Stimulated activated CD8-positive, alpha-beta memory T cell treated with anti-CD3 and anti-CD28 coated beads, Interleukin-12 subunit alpha, Interleukin-12 subunit beta, amount 100 ng/mL, for 24 hours (primary cell): ENCODE data around the gene CD151.

Source experiments
- DNase-seq: peaks from one replicate; pipeline ENCODE4 v3.0.0-alpha.2; 2020; ENCODE audit errors: extremely low read depth

The CD151 gene

DNA sequence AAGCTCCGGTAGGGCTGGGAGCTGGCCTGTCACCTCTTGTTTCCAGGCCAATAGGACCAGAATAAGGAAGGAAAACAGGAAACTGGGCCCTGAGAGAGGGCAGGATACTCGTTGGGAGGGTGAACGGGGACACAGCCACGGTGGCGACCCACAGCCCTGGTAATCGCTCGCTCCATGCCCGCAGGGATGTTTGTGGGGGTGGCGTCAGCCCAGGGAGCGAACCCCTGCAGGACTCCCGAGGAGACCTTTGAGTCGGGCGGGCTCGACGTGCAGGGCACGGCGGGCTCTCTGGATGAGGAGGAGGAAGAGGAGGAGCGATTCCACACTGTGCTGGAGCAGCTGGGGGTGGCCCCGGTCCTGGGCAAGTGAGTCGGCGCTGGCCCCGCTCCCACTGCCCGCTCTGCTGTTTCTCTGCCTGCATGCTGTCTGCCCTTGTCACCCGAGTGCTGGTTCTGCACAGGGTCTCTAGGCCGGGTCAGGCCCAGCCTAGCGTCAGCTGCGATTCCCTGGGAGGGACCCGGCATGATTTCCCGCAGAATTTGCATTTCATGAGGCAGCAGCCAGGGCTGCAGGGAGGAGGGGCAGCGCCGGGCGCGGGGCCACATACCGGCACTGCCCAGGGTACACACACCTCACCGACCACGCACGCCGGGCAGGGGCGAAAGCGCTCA is 3.4 kb upstream of the CD151 start:
- DNase-seq: no peak

GRCh38 chr11:829847-830294 is 2.9 kb upstream of the CD151 start:
- DNase-seq: no peak

DNA sequence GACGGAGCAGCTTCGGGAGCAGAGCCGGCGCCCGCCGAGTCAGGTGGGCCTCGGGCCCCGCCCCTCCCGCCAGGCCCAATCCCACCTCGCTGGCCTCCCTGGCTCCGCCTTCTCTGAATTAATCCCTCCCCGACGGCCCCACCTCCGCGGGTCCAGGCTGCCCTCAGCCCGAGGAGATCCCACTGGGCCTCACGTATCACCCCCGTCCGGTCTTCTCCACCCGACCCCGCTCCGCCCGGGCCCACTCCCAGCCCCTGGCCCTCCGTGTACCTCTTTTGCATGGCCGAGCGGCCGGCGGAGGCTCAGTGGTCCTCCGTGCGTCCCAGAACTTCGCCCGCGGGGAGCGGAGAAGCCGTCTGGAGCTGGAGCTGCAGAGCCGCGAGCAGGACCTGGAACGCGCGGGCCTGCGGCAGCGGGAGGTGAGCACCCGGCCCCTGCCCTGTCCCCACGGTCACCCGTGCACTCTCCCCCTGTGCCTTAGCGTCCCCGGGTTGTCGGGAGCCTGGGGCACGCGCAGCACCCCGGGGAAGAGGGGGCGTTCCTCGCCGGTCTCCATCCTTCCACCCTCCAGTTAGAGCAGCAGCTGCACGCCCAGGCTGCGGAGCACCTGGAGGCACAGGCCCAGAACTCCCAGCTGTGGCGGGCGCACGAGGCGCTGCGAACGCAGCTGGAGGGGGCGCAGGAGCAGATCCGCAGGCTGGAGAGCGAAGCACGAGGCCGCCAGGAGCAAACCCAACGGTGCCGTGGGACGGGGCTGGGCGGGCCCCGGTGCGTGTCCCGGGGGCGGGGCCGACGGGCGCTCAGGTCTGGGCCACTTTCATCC is 2.2 kb upstream of the CD151 start:
- DNase-seq: no peak

DNA sequence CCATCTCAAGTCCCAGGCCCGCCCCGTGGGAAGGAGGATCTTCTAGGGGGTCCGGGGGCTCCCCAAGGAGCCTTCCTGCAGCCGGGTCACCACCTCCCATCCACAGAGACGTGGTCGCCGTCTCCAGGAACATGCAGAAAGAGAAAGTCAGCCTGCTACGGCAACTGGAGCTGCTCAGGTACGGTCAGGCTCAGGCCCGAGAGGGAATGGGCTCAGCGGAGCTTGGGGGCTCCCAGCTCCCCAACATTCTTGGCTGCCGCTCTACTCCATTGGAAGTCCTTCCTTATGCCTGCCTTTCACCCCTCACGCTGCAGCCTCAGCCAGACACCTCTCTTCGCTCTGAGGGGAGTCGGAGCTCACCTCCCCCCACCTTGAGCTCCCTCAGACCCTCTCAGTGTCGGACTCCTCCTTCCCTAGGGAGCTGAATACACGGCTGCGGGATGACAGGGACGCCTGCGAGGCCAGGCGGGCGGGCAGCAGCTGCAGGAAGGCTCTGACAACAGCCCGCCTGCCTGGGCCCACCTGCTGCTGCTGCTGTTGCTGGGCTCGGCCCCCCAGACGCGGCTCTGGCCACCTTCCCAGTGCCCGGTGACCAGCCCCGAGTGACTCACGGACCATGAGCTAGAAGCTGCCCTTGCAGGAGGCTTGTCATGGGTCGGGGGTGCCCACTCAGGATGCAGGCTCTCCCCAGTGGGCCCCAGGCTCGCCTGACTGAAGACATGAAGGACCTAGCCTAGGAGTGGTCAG is 1.5 kb upstream of the CD151 start:
- DNase-seq: no peak

DNA sequence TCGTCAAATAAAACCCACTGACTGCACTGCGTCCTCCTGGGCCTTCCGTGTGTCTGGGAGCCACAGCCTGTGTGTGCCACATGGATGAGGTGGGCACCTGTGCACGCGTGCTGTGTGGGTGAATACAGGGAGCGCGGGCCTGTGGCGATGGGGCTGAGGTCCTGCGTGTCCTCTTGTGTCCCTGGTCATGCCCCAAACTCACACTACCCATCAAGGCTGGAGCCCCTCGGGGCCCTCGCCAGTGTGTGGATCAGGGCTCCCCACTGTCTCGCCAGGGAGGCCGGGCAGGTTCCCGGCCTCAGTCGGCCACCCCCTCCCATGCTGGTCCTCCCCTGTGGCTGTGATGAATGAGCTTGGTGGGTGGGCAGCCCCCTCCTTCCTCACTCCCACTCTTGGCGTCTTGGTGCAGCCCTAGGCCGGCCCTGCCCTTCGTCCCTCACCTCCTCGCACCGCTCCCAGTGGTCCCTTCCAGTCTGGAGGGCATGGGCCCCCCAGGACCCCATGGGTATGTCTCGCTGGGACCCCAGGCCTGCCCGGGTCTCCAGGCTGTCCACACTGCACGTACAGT is 707 bp upstream of the CD151 start:
- DNase-seq: no peak

DNA sequence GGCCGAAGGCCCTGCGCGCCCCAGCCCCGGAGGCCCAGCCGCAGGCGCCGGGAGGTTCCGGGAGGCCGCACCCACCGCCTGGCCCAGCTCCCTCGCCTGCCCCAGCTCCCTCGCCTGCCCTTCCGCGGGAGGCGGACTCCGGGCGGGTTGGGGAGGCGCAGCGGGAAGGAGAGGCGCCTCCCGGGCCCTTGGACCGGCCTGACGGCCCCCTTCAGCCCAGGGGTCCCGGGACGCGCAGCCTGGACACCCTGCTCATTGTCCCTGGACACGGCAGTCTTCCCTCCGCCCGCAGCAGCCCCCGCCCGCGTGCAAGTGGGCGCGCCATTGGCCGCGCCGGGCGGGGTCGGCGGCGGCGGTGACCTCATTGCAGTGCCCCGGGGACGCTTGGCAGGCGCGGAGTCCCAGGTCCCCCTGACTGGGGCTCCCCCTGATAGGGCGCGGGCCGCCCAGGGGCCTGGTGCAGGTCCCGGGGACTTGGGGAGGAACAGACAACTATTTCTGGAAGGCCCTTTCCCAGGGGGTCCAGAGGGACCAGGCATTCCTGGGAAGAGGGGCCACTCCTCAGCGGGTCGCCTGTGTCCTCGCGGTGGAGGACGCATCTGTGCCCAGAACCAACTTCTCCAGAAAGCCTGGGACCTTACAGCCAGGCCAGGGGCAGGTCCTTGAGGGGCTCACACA is 501 bp downstream of the CD151 start:
- no peak for DNase-seq

DNA sequence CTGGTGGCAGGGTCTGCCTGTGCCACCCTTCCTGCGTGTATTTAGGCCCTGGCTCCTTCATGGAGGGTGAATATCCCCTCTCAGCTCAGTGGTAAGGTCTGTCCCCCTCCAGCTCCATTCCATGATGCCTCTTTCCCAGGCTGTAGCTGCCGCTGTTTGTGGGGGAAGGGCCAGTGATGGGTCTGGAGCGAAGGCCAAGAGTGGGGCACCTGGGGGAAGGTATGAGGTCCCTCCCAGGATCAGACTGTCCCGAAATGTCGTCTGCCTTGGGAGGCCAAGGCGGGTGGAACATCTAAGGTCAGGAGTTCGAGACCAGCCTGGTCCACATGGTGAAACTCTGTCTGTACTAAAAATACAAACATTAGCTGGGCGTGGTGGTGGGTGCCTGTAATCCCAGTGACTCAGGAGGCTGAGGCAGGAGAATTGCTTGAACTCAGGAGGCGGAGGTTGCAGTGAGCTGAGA is 1.1 kb downstream of the CD151 start:
- DNase-seq: no peak

DNA sequence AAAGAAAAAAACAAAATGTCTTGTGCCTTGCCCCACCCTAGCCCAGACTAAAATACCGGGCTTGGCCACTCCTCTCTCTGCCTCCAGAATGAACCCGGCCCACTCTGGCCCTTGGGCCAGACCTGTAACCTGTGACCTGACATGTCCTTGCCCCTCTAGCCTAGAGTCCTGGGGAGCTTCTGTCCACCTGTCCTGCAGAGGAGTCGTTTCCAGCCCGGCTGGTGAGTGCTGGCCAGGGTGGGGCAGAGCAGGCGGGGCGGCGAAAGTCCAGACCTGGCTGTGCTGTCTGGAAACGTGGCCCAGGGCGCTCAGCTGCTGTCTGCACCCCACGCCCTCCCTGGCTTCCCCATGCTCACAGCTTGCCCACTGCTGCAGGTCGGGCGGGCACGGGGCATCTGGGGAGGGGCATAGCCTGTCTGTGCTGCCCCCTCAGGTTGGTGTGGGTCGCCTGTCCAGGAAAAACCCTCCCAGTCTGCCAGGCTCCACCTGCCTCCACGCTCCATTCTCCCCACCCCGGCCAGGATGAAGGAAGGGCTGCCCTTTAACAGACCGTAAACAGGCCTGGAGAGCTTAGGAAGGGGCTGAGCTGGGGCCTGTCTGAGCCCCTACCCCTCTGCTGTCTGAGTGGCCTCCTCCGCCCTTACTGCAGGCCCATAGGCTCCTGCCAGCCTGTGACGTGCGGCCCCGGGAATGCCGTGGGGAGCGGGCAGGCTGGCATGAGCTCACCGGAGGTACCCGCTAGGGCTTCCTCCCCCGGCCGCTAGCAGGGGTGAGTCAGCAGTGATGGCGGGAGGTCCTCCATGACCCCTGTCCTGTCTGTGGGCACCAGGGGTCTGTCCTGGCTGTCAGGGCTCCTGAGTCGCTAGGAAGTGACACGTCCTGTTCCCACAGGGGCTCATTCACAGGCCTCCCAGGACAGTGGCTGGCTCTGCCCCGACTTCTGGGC is 1.9 kb downstream of the CD151 start:
- DNase-seq: no peak

DNA sequence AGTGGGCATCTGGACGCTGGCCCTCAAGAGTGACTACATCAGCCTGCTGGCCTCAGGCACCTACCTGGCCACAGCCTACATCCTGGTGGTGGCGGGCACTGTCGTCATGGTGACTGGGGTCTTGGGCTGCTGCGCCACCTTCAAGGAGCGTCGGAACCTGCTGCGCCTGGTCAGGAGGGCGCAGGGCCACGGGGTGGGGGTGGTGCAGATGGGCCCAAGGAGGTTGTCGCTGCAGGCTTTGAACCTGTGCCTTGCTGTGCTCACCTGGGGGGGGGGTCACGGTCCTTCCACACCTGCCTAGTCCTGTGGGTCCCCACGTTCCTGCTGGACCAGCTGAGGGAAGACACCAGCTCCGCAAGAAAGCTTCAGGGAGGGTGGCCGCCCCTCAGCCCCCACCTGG is 3.5 kb downstream of the CD151 start:
- no peak for DNase-seq

DNA sequence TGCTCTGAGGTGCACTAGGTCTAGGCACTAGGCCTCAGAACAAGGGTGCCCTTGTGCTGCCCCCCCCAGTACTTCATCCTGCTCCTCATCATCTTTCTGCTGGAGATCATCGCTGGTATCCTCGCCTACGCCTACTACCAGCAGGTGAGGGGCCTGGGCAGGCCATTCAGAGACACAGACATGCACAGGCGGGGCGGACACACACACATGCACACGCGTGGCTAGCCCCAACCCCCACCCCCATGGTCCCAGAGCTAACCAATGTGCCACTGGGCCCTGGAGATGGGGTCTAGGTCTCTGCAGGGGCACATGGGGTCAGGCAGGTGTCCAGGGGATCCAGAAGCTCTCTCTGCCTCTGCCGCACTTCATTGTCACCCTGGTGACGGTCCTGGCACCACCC is 3.9 kb downstream of the CD151 start:
- DNase-seq: no peak

DNA sequence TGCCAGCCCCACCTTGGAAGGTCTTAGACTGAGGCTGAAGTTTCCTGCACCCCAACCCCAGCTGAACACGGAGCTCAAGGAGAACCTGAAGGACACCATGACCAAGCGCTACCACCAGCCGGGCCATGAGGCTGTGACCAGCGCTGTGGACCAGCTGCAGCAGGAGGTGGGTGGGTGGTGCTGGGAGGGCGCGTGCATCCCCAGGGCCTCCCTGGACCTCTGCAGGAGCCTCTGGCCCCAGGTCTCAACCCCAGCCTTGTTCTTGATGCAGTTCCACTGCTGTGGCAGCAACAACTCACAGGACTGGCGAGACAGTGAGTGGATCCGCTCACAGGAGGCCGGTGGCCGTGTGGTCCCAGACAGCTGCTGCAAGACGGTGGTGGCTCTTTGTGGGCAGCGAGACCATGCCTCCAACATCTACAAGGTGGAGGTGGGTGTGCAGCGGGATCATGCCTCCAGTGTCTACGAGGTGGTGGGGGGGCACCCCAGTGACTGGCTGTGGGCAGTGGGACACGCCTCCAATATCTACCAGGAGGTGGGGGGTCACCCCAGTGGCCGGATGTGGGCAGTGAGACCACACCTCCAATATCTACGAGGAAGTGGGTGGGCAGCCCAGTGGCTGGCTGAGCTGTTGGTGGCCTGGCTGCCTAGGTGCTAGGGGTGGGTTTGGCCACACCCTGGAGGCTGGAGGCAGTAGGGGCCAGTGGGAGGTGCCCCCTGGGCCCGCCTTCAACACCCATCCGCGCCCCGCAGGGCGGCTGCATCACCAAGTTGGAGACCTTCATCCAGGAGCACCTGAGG is 4.6 kb downstream of the CD151 start:
- no peak for DNase-seq

DNA sequence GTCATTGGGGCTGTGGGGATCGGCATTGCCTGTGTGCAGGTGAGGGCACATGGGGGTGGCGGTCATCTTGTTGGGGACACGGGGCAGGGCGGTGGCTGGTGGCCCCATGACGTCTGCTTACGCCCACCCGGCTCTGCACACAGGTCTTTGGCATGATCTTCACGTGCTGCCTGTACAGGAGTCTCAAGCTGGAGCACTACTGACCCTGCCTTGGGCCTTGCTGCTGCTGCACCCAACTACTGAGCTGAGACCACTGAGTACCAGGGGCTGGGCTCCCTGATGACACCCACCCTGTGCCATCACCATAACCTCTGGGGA is 5.2 kb downstream of the CD151 start:
- DNase-seq: no peak

DNA sequence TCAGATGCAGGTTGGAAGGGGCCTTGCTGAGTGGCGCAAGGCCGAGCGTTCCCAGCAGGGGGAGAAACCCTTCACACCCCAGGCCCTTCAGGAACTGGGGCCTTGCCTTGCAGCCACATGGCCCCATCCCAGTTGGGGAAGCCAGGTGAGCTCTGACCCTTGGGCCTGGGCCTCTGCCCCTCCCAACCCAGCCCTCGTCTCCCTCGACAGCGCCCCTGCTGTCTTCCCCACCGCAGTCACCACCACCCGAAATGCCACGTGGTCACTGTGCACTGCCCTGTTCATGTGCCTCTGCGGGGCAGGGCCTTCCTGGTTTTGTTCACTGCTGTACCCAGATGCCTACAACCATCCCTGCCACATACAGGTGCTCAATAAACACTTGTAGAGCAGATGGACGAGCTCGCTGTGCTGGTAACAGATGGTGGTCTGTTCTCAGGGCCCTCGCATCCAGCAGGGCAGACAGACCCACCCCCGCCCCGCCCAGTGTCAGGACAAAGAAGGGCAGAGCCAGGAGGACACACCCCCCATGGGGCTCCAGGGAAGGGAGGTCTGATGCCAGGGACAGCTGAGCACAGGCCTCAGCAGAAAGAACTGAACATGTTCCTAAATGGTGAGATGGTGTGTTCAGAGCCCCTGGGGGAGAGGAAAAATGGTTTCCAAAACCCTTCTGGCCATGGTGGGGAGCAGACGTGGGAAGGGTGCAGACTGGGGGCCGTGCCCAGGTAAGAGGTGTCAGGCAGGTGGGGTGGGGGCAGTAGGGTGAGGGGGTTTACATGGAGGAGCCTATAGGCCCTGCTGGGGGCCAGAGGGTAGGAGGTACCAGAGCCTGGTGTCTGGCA is 5.9 kb downstream of the CD151 start:
- DNase-seq: no peak

DNA sequence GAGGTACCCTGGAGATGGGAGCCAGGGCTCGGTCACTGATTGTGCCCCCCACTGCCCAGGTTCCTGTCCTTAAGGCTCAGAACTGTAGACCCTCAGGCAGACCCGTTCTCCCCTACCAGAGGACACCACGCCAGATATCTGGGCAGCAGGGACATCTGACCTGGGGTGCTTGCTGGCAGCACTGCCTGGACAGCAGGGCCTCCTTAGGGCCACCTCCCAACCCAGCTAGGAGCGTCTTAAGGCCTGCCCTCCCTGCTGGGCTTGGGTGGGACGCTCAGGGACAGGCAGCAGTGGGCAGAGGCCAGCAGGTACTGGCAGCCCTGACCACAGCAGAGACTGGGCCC is 6.5 kb downstream of the CD151 start:
- DNase-seq: no peak

DNA sequence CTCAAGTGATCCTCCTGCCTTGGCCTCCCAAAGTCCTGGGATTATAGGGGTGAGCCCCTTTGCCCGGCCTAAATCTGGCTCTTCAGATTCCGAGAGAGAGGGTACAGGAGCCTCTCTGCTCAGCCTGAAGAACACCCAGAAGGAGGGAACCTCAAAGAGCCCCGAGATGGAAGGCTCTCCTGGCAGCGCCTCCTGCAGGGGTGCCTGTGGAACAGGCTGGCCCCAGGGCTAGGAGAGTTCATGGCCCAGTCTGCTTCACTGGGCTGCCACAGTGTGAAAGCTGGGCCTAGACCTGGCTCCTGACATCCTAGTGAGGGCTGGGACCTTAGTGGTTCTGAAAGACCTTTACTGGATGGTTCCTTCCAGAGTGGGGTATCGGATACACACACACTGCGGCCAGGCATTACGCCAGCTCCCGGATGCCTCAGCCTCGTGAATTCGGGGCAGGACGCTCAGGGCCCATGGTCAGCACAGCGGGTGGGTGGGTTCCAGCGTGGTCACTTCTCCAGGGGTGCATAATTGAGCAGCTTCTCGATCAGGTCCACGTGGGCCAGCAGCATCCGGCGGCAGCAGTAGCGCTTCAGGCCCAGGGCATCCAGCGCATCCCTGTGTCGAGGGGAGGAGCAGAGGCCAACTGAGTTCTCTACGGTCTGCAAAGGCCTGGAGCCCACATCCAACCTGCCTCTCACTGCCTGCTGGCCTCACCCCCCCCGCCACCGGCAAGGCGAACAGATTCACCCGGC is 7.3 kb downstream of the CD151 start:
- DNase-seq: no peak

- no peak for DNase-seq
Observed at GRCh38 chr11:841981-842369, 9.2 kb downstream of the CD151 start.

- DNase-seq: peak; percentile 71
Observed at GRCh38 chr11:842370-843002, 9.7 kb downstream of the CD151 start, which contains the start of the genes POLR2L and TSPAN4. POLR2L (minus strand) TSS chr11:842529; CDS start chr11:842508, 21 bp downstream. TSPAN4 (plus strand) TSS chr11:842852; CDS start chr11:850305, 7,453 bp downstream.
